GM12864 (cell line): ENCODE data around the gene NR1D1.

Source experiments
- DNase-seq: peaks from one replicate; pipeline ENCODE4 v3.0.0-alpha.2; 2011; ENCODE audit warnings: low read depth
- H3K4me3 ChIP-seq: 2 replicates; pipeline ENCODE4 v1.5.1; 2011; ENCODE audit warnings: mild to moderate bottlenecking, low read depth, low read length, control low read depth
- CTCF ChIP-seq: IDR thresholded peaks from 2 replicates; pipeline ENCODE4 v1.5.1; 2011; ENCODE audit warnings: low read depth, mild to moderate bottlenecking, moderate library complexity, low read length, control low read depth, inconsistent platforms; ENCODE audit errors: missing control alignments

The NR1D1 gene

GRCh38 chr17:40084477-40084876 is 15.9 kb downstream of the NR1D1 start:
- no peak overlapping the region for H3K4me3 ChIP-seq
- no peak for TF ChIP-seq CTCF
- DNase-seq, result no peak

- no peak for TF ChIP-seq CTCF
These were observed 20.8 kb downstream of the NR1D1 start for GRCh38 chr17:40079545-40079944.

GRCh38 chr17:40076591-40076990 is 23.8 kb downstream of the NR1D1 start:
- H3K4me3 ChIP-seq, result no peak overlapping the region
- DNase-seq, result no peak
- TF ChIP-seq CTCF, result no peak

More at GRCh38 chr17:40079545-40079944, 20.8 kb downstream of the NR1D1 start:
- H3K4me3 ChIP-seq, result no peak overlapping the region
- no peak for DNase-seq

GRCh38 chr17:40075942-40076498 is 24.4 kb downstream of the NR1D1 start:
- TF ChIP-seq CTCF, result no peak
- no peak overlapping the region for H3K4me3 ChIP-seq
- no peak for DNase-seq

- H3K4me3 ChIP-seq, result no peak overlapping the region
- no peak for DNase-seq
- TF ChIP-seq CTCF, result peak; percentile 96
These were observed 25.0 kb downstream of the NR1D1 start for GRCh38 chr17:40075201-40075941.

GRCh38 chr17:40074871-40075200 is 25.6 kb downstream of the NR1D1 start:
- no peak for TF ChIP-seq CTCF
- H3K4me3 ChIP-seq, result no peak overlapping the region
- no peak for DNase-seq

GRCh38 chr17:40074175-40074512 is 26.2 kb downstream of the NR1D1 start:
- DNase-seq, result no peak
- no peak overlapping the region for H3K4me3 ChIP-seq
- no peak for TF ChIP-seq CTCF
